GM21360 (cell line): ENCODE data around the gene SCD.
"Not testable (repeated sequence)": the region's sequence is repeated elsewhere in the genome, so short reads cannot be mapped to it uniquely, and the experiment has no call there.

Source experiments
- ATAC-seq: cut with Tn5 transposase; IDR thresholded peaks from one replicate; pipeline ENCODE4 v1.9.1; 2021; ENCODE audit warnings: mild to moderate bottlenecking, moderate library complexity; ENCODE audit not compliant: unreplicated experiment

Gene SCD

GRCh38 chr10:100359529-100360150 is 12.6 kb downstream of the SCD start:
- no peak for ATAC-seq

GRCh38 chr10:100360234-100360633 is 13.2 kb downstream of the SCD start:
- no peak for ATAC-seq

GRCh38 chr10:100362570-100363496 is 15.8 kb downstream of the SCD start:
- no peak for ATAC-seq

GRCh38 chr10:100364175-100364574 is 17.1 kb downstream of the SCD start:
- no peak for ATAC-seq

GRCh38 chr10:100364735-100365391 is 17.8 kb downstream of the SCD start:
- ATAC-seq = no peak

GRCh38 chr10:100368721-100369120 is 21.7 kb downstream of the SCD start:
- no peak for ATAC-seq

- no peak for ATAC-seq
Observed at GRCh38 chr10:100370714-100371481, 23.9 kb downstream of the SCD start.

GRCh38 chr10:100371482-100372027 is 24.5 kb downstream of the SCD start:
- no peak for ATAC-seq

- ATAC-seq = no peak
Observed at GRCh38 chr10:100372415-100373297, 25.6 kb downstream of the SCD start.

GRCh38 chr10:100373298-100374199 is 26.5 kb downstream of the SCD start:
- ATAC-seq = peak; percentile 88

- ATAC-seq = no peak
Observed at GRCh38 chr10:100374200-100374655, 27.2 kb downstream of the SCD start.

GRCh38 chr10:100374677-100375353 is 27.8 kb downstream of the SCD start:
- ATAC-seq = not testable (repeated sequence)

GRCh38 chr10:100376656-100377055 is 29.6 kb downstream of the SCD start:
- not testable (repeated sequence) for ATAC-seq

GRCh38 chr10:100377830-100378229 is 30.8 kb downstream of the SCD start:
- ATAC-seq = no peak

GRCh38 chr10:100380400-100380799 is 33.4 kb downstream of the SCD start:
- no peak for ATAC-seq

GRCh38 chr10:100382553-100382952 is 35.5 kb downstream of the SCD start:
- ATAC-seq = no peak

- ATAC-seq = no peak
Observed at GRCh38 chr10:100383251-100383650, 36.2 kb downstream of the SCD start.
